ENCODE data around the gene HTRA2. TPM values are rescaled to one million over a fixed set of nuclear protein-coding genes. Genes with fewer than 3 reads are reported as not detected.

The HTRA2 gene
- total RNA-seq, 1 experiment from 2014 or later, result 39.6 TPM

- H3K27me3 ChIP-seq (ENCODE audit: control insufficient read depth, insufficient read depth, low read length), result peaks cover 3% of the 10 kb centered on the region; the same call in 1 of the 2 replicates
- H3K4me3 ChIP-seq (ENCODE audit: insufficient read depth, low read depth, low read length), result no peak overlapping the region
- no peak for DNase-seq
- no peaks in the 10 kb centered on the region for H3K36me3 ChIP-seq (replicated peaks; ENCODE audit: control insufficient read depth, insufficient read depth, low read length)
Observed at GRCh38 chr2:74566076-74566753, 36.5 kb downstream of the HTRA2 start.

- no peak overlapping the region for H3K4me3 ChIP-seq (ENCODE audit: insufficient read depth, low read depth, low read length)
- no peak for DNase-seq
- peaks cover 2% of the 10 kb centered on the region; the same call in 1 of the 2 replicates for H3K27me3 ChIP-seq (ENCODE audit: control insufficient read depth, insufficient read depth, low read length)
- no peaks in the 10 kb centered on the region for H3K36me3 ChIP-seq (replicated peaks; ENCODE audit: control insufficient read depth, insufficient read depth, low read length)
Observed at GRCh38 chr2:74566754-74567085, 37.0 kb downstream of the HTRA2 start.

GRCh38 chr2:74567881-74568280, 38.1 kb downstream of the HTRA2 start:
- H3K36me3 ChIP-seq (replicated peaks; ENCODE audit: control insufficient read depth, insufficient read depth, low read length), result no peaks in the 10 kb centered on the region
- H3K4me3 ChIP-seq (ENCODE audit: insufficient read depth, low read depth, low read length), result no peak overlapping the region
- H3K27me3 ChIP-seq (ENCODE audit: control insufficient read depth, insufficient read depth, low read length), result no peaks in the 10 kb centered on the region
- no peak for DNase-seq

GRCh38 chr2:74569686-74570085, 40.0 kb downstream of the HTRA2 start:
- H3K36me3 ChIP-seq (replicated peaks; ENCODE audit: control insufficient read depth, insufficient read depth, low read length), result no peaks in the 10 kb centered on the region
- H3K4me3 ChIP-seq (ENCODE audit: insufficient read depth, low read depth, low read length), result no peak overlapping the region
- no peak for DNase-seq
- H3K27me3 ChIP-seq (ENCODE audit: control insufficient read depth, insufficient read depth, low read length), result no peaks in the 10 kb centered on the region

GRCh38 chr2:74571058-74571457, 41.3 kb downstream of the HTRA2 start:
- Histone ChIP-seq H3K36me3 (replicated peaks; ENCODE audit: control insufficient read depth, insufficient read depth, low read length) (no peaks in the 10 kb centered on the region), H3K4me3 (ENCODE audit: insufficient read depth, low read depth, low read length) (no peak overlapping the region), H3K27me3 (ENCODE audit: control insufficient read depth, insufficient read depth, low read length) (no peaks in the 10 kb centered on the region)
- no peak for DNase-seq

GRCh38 chr2:74572178-74572925, 42.6 kb downstream of the HTRA2 start:
- DNase-seq, result no peak
- Histone ChIP-seq H3K27me3 (ENCODE audit: control insufficient read depth, insufficient read depth, low read length) (no peaks in the 10 kb centered on the region), H3K36me3 (replicated peaks; ENCODE audit: control insufficient read depth, insufficient read depth, low read length) (no peaks in the 10 kb centered on the region), H3K4me3 (ENCODE audit: insufficient read depth, low read depth, low read length) (no peak overlapping the region)

GRCh38 chr2:74573747-74574562, 44.2 kb downstream of the HTRA2 start:
- Histone ChIP-seq H3K4me3 (ENCODE audit: insufficient read depth, low read depth, low read length) (no peak overlapping the region), H3K27me3 (ENCODE audit: control insufficient read depth, insufficient read depth, low read length) (no peaks in the 10 kb centered on the region), H3K36me3 (replicated peaks; ENCODE audit: control insufficient read depth, insufficient read depth, low read length) (no peaks in the 10 kb centered on the region)
- DNase-seq, result no peak

GRCh38 chr2:74575320-74575719, 45.6 kb downstream of the HTRA2 start:
- no peak for DNase-seq
- Histone ChIP-seq H3K36me3 (replicated peaks; ENCODE audit: control insufficient read depth, insufficient read depth, low read length) (no peaks in the 10 kb centered on the region), H3K27me3 (ENCODE audit: control insufficient read depth, insufficient read depth, low read length) (no peaks in the 10 kb centered on the region), H3K4me3 (ENCODE audit: insufficient read depth, low read depth, low read length) (no peak overlapping the region)

GRCh38 chr2:74576211-74576862, 46.6 kb downstream of the HTRA2 start:
- no peak for DNase-seq
- no peak overlapping the region for H3K4me3 ChIP-seq (ENCODE audit: insufficient read depth, low read depth, low read length)

GRCh38 chr2:74576863-74577229, 47.1 kb downstream of the HTRA2 start:
- no peak overlapping the region for H3K4me3 ChIP-seq (ENCODE audit: insufficient read depth, low read depth, low read length)
- no peaks in the 10 kb centered on the region for H3K27me3 ChIP-seq (ENCODE audit: control insufficient read depth, insufficient read depth, low read length)
- DNase-seq, result no peak
- no peaks in the 10 kb centered on the region for H3K36me3 ChIP-seq (replicated peaks; ENCODE audit: control insufficient read depth, insufficient read depth, low read length)

More at GRCh38 chr2:74576211-74576862, 46.6 kb downstream of the HTRA2 start:
- no peaks in the 10 kb centered on the region for H3K36me3 ChIP-seq (replicated peaks; ENCODE audit: control insufficient read depth, insufficient read depth, low read length)
- no peaks in the 10 kb centered on the region for H3K27me3 ChIP-seq (ENCODE audit: control insufficient read depth, insufficient read depth, low read length)

GRCh38 chr2:74577448-74577847, 47.7 kb downstream of the HTRA2 start:
- Histone ChIP-seq H3K4me3 (ENCODE audit: insufficient read depth, low read depth, low read length) (no peak overlapping the region), H3K27me3 (ENCODE audit: control insufficient read depth, insufficient read depth, low read length) (no peaks in the 10 kb centered on the region)

GRCh38 chr2:74578408-74578807, 48.7 kb downstream of the HTRA2 start:
- no peak for DNase-seq
- Histone ChIP-seq H3K4me3 (ENCODE audit: insufficient read depth, low read depth, low read length) (no peak overlapping the region), H3K27me3 (ENCODE audit: control insufficient read depth, insufficient read depth, low read length) (no peaks in the 10 kb centered on the region), H3K36me3 (replicated peaks; ENCODE audit: control insufficient read depth, insufficient read depth, low read length) (no peaks in the 10 kb centered on the region)

More at GRCh38 chr2:74577448-74577847, 47.7 kb downstream of the HTRA2 start:
- no peak for DNase-seq
- no peaks in the 10 kb centered on the region for H3K36me3 ChIP-seq (replicated peaks; ENCODE audit: control insufficient read depth, insufficient read depth, low read length)

- DNase-seq, result no peak
- Histone ChIP-seq H3K4me3 (ENCODE audit: insufficient read depth, low read depth, low read length) (no peak overlapping the region), H3K27me3 (ENCODE audit: control insufficient read depth, insufficient read depth, low read length) (no peaks in the 10 kb centered on the region), H3K36me3 (replicated peaks; ENCODE audit: control insufficient read depth, insufficient read depth, low read length) (no peaks in the 10 kb centered on the region)
Observed at GRCh38 chr2:74581463-74581862, 51.7 kb downstream of the HTRA2 start.

GRCh38 chr2:74582184-74582583, 52.5 kb downstream of the HTRA2 start:
- no peaks in the 10 kb centered on the region for H3K36me3 ChIP-seq (replicated peaks; ENCODE audit: control insufficient read depth, insufficient read depth, low read length)
- H3K4me3 ChIP-seq (ENCODE audit: insufficient read depth, low read depth, low read length), result no peak overlapping the region
- no peak for DNase-seq
- H3K27me3 ChIP-seq (ENCODE audit: control insufficient read depth, insufficient read depth, low read length), result no peaks in the 10 kb centered on the region
